Measurements from ENCODE around the gene TMEM91.
"Not testable (repeated sequence)": the region's sequence is repeated elsewhere in the genome, so short reads cannot be mapped to it uniquely, and the experiment has no call there.

TMEM91 gene

DNA sequence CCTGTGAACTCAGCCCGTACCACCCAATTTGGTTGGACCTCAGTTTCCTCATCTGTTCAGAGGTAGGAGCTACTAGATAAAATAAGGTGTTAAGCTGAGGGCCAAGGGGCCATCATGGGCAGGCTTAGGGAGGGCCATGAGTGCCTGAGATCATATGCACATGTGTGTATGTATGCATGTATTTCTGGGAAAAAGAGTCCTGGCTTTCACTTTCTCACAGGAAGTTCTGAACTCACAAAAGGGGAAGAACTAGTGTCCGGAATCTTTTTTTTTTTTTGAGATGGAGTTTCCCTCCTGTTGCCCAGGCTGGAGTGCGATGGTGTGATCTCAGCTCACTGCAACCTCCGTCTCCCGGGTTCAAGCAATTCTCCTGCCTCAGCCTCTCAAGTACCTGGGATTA lies 41.5 kb upstream of the TMEM91 start:
- Histone ChIP-seq H3K36me3 (peaks cover 97% of the 10 kb centered on the region), H3K27ac (no peak overlapping the region), H3K9ac (peak overlapping the region; percentile 34; the same call in 1 of the 2 replicates), H3K4me2 (peak overlapping the region; percentile 39; the same call in 1 of the 2 replicates), H3K4me3 (no peak overlapping the region), H3K27me3 (no peaks in the 10 kb centered on the region), H3K9me3 (no peaks in the 10 kb centered on the region), H4K20me1 (peaks cover 16% of the 10 kb centered on the region; the same call in 1 of the 2 replicates), H3K4me1 (peaks cover 18% of the 10 kb centered on the region)
- no peak for TF ChIP-seq Cebpa-rat (IDR thresholded peaks at IDR 0.05)

DNA sequence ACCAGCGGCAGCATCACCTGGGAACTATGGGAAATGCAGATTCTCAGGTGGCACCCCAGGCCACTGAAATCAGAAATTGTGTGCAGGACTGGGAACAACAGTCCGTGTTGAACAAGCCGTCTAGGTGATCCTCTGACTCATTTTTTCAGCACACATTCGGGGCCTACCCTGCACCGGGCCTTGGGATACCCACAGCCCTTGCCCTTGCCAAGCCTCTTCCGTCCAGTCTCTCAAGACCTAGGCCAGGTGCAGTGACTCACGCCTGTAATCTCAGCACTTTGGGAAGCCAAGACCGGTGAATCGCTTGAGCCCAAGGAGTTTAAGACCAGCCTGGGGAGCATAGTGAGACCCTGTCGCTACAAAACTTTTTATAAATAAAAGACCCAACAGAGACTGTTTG lies 40.9 kb upstream of the TMEM91 start:
- peaks cover 21% of the 10 kb centered on the region for H3K4me1 ChIP-seq
- H3K4me2 ChIP-seq = peak overlapping the region; percentile 39
- H3K27me3 ChIP-seq = no peaks in the 10 kb centered on the region
- no peak for TF ChIP-seq Cebpa-rat (IDR thresholded peaks at IDR 0.05)
- peaks cover 97% of the 10 kb centered on the region for H3K36me3 ChIP-seq
- H4K20me1 ChIP-seq = peaks cover 16% of the 10 kb centered on the region; the same call in 1 of the 2 replicates
- no peak overlapping the region for H3K27ac ChIP-seq
- no peak overlapping the region for H3K4me3 ChIP-seq
- no peaks in the 10 kb centered on the region for H3K9me3 ChIP-seq
- peak overlapping the region; percentile 34; the same call in 1 of the 2 replicates for H3K9ac ChIP-seq

DNA sequence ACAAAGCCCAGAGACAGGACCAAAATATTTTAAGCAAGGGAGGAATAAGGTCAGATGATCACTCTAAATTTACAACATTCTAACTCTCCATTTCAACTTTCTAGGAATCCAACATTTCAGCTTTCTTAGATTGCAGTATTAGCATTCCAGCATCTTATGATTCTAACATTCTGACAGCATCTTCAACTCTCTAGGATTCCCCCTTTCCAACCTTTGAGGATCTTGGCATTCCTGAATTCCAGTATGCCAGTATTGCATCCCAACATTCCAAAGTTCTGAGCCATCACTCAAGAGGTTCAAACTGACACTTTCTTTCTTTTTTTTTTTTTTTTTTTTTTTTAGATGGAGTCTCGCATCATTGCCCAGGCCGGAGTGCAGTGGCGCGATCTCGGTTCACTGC lies 36.4 kb upstream of the TMEM91 start:
- Histone ChIP-seq H3K27ac (no peak overlapping the region), H3K4me2 (no peak overlapping the region), H3K4me3 (no peak overlapping the region), H4K20me1 (peaks cover 13% of the 10 kb centered on the region; the same call in 1 of the 2 replicates), H3K36me3 (peaks cover 94% of the 10 kb centered on the region), H3K4me1 (peaks cover 49% of the 10 kb centered on the region), H3K9me3 (no peaks in the 10 kb centered on the region), H3K9ac (no peak overlapping the region), H3K27me3 (no peaks in the 10 kb centered on the region)
- no peak for TF ChIP-seq Cebpa-rat (IDR thresholded peaks at IDR 0.05)

DNA sequence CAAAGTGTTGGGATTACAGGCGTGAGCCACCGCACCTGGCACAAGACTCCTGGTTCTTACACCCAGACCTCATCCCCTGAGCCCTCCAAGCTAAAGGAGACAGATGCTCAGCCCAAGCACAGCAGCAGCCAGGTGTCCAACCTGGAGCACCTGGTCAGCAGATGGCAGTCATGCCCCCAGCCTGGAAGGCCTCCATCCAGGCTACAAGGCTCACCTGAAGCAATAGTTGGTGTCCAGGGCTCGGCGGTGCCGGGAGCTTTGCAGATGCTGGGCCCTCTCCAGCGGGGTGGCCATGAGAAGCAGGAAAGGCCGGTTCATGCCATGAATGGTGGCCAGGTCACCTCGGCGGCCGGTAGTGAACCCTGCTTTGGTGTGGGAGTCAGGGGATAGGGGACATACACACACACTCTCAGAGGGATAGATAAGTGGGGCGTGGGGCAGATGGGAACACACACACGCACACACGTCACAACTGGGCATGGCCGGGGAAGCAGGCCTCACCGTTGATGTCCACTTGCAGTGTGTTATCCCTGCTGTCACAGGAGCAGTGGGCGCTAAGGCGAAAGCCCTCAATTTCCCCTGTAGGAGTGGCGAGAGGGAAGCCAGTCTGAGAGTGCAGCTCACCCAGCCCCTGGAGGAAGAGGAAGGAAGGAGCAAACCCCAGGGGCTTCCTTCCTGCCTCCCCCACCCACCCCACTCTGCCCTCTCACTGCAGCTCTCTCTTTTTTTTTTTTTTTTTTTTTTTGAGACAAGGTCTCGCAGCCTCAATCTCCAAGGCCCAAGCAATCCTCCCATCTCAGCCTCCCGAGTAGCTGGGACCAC lies 34.5 kb upstream of the TMEM91 start:
- H3K4me3 ChIP-seq = no peak overlapping the region
- no peaks in the 10 kb centered on the region for H3K27me3 ChIP-seq
- peaks cover 53% of the 10 kb centered on the region for H3K4me1 ChIP-seq
- H3K27ac ChIP-seq = peak overlapping the region; percentile 50
- peak overlapping the region; percentile 76 for H3K4me2 ChIP-seq
- no peak for TF ChIP-seq Cebpa-rat (IDR thresholded peaks at IDR 0.05)
- H3K9me3 ChIP-seq = no peaks in the 10 kb centered on the region
- peaks cover 6% of the 10 kb centered on the region; the same call in 1 of the 2 replicates for H4K20me1 ChIP-seq
- peak overlapping the region; percentile 46; the same call in 1 of the 2 replicates for H3K9ac ChIP-seq
- peaks cover 94% of the 10 kb centered on the region for H3K36me3 ChIP-seq

DNA sequence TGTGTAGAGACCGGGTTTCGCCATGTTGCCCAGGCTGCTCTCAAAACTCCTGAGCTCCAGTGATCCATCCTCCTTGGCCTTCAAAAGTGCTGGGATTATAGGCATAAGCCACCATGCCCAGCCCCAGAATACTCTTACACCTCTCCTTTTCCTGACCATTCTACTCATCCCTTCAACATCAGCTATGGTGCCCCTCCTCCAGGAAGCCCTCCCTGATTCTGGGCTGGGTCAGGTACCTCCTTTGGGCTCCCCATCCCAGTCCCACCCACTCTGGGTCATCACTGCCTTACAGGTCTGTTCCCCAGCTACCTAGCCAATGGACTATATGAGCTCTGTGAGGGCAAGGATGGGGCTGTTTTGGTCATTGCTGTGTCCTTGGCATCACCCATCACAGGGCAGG lies 32.2 kb upstream of the TMEM91 start:
- no peak overlapping the region for H3K4me2 ChIP-seq

DNA sequence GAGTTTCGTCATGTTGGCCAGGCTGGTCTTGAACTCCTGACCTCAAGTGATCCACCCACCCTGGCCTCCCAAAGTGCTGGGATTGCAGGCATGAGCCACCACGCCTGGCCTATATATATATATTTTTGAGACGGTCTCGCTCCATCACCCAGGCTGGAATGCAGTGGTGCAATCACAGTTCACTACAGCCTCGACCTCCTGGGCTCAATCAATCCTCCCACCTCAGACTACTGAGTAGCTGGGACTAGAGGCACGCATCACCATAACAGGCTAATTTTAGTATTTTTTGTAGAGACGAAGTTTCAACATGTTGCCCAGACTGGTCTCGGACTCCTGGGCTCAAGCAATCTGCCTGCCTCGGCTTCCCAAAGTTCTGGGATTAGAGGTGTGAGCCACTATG lies 29.4 kb upstream of the TMEM91 start:
- not testable (repeated sequence) for H3K4me3 ChIP-seq, H3K27ac ChIP-seq, H3K9me3 ChIP-seq, H3K27me3 ChIP-seq, H3K9ac ChIP-seq
- H3K4me1 ChIP-seq = peaks cover 80% of the 10 kb centered on the region
- H3K36me3 ChIP-seq = peaks cover 59% of the 10 kb centered on the region
- H4K20me1 ChIP-seq = peaks cover 39% of the 10 kb centered on the region
- peak overlapping the region; percentile 40; the same call in 1 of the 2 replicates for H3K4me2 ChIP-seq

More for the DNA sequence above, 32.2 kb upstream of the TMEM91 start:
- no peak overlapping the region for H3K27ac ChIP-seq
- peaks cover 86% of the 10 kb centered on the region for H3K36me3 ChIP-seq
- H4K20me1 ChIP-seq = peaks cover 17% of the 10 kb centered on the region
- no peak for TF ChIP-seq Cebpa-rat (IDR thresholded peaks at IDR 0.05)
- peaks cover 74% of the 10 kb centered on the region for H3K4me1 ChIP-seq
- H3K27me3 ChIP-seq = no peaks in the 10 kb centered on the region
- no peaks in the 10 kb centered on the region for H3K9me3 ChIP-seq
- no peak overlapping the region for H3K9ac ChIP-seq
- no peak overlapping the region for H3K4me3 ChIP-seq

DNA sequence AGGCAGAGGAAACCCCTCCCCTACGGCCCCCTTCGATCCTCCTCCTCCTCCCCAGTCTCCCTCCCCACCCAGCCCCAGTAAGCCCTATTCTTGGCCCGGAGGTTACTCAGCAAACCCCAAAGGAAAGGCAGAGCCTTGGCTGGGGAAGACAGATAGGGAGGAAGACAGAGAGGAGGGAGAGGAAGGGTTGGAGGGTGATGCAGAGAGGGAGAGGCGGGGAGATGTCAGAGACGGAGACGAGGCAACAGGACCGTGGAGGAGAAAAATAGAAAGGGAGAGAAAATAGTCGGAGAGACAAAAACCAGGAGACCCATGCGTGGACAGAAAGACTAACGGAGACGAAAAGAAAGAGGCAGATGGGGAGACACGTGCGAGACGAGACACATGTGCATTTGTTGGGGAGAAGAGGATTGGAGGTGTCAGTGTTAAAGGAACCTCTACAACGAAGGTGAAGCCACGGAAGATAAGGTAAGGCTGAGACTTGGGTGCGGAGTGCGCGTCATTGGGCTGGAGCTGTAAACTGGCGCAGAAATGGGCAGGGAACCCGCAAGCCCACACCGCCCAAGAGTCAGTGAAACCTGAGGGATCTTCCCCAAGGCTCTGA lies 25.5 kb upstream of the TMEM91 start:
- peaks cover 51% of the 10 kb centered on the region for H4K20me1 ChIP-seq
- no peaks in the 10 kb centered on the region for H3K27me3 ChIP-seq
- H3K9ac ChIP-seq = peak overlapping the region; percentile 84
- TF ChIP-seq Cebpa-rat (IDR thresholded peaks at IDR 0.05) = no peak
- H3K4me1 ChIP-seq = peaks cover 69% of the 10 kb centered on the region
- peak overlapping the region; percentile 85 for H3K27ac ChIP-seq
- no peaks in the 10 kb centered on the region for H3K9me3 ChIP-seq
- peaks cover 25% of the 10 kb centered on the region for H3K36me3 ChIP-seq
- H3K4me3 ChIP-seq = peak overlapping the region; percentile 81
- H3K4me2 ChIP-seq = peak overlapping the region; percentile 98

DNA sequence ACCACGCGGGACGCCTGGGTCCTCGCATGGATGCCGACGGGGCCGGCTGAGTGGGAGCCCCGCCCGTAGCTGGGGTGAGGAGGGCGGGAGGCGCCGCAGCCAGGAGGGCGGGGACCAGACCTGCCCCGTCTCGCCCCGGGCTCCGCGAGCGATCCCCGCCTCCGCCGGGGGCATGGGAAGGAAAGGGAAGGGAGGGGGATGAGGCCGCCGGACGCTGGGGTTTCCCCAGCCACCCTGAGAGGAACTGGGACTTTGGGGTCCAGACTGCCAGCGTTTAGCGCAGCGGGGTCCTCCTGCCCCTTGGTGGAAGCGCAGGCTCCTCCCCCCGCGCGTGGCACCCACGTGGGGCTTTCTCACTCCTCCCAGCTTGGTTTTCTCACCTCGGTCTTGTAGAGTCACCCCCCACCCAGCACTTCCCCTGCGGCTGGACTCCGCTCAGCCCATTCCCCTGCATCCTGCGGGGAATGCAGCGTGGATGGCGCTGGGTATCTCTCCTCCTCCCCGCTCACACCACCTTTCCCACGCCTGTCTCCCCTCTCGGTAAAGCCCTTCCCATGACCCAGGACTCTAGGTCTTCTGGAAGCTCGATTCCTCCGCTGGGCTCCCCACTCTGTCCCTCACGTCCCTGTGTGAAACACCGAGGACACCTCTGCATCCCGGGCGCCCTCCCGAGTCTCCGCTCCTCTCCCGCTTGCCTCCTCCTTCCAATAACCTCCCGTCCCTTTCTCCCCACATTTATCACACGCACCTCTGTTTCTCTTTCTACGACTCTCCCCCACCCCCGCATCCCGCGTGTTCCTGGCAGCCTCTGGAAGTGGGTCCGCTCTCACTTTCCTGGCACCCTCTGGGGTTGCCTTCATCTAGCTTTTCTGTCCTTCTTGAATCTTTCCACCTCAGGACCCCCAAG lies 24.7 kb upstream of the TMEM91 start:
- Histone ChIP-seq H3K4me2 (peak overlapping the region; percentile 98), H3K36me3 (peaks cover 18% of the 10 kb centered on the region), H3K27ac (peak overlapping the region; percentile 85), H3K9me3 (no peaks in the 10 kb centered on the region), H3K27me3 (no peaks in the 10 kb centered on the region), H4K20me1 (peaks cover 51% of the 10 kb centered on the region), H3K4me1 (peaks cover 67% of the 10 kb centered on the region), H3K4me3 (peak overlapping the region; percentile 81), H3K9ac (peak overlapping the region; percentile 84)
- TF ChIP-seq Cebpa-rat (IDR thresholded peaks at IDR 0.05) = no peak

DNA sequence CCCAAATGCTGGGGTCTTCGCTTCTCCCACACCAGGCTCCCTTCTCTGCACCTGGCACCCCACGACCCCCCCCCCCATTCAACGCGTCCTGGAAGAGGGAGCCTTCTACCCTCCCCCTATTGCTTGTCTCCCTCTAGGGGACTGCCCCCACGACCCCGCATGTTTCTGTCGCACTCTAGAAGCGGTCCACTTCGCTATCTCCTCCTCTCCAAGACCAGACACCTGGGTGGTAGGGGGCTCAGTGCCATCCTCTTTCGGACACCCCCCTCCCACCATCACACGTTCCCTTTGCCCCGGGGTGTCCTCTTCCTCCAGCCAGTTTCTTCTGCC lies 24.1 kb upstream of the TMEM91 start:
- peaks cover 11% of the 10 kb centered on the region for H3K36me3 ChIP-seq
- peak overlapping the region; percentile 81 for H3K4me3 ChIP-seq
- no peak for TF ChIP-seq Cebpa-rat (IDR thresholded peaks at IDR 0.05)
- H4K20me1 ChIP-seq = peaks cover 51% of the 10 kb centered on the region
- H3K4me2 ChIP-seq = peak overlapping the region; percentile 98
- H3K27ac ChIP-seq = peak overlapping the region; percentile 85
- peaks cover 67% of the 10 kb centered on the region for H3K4me1 ChIP-seq
- no peaks in the 10 kb centered on the region for H3K9me3 ChIP-seq
- H3K9ac ChIP-seq = peak overlapping the region; percentile 84
- no peaks in the 10 kb centered on the region for H3K27me3 ChIP-seq

Data from BLaER1 (cell line).